H7 (cell line): Measurements from ENCODE around the gene LHB. TPM values are rescaled to one million over a fixed set of nuclear protein-coding genes. Genes with fewer than 3 reads are reported as not detected.
"Not testable (repeated sequence)": the region's sequence is repeated elsewhere in the genome, so short reads cannot be mapped to it uniquely, and the experiment has no call there.

Experiments
- DNase-seq: peaks from one replicate; pipeline ENCODE4 v3.0.0; 2012
- H3K27me3 ChIP-seq: 2 replicates; pipeline ENCODE4 v1.6.0; 2011; ENCODE audit warnings: mild to moderate bottlenecking, low read length; ENCODE audit not compliant: control insufficient read depth, insufficient read depth
- H3K36me3 ChIP-seq: replicated peaks from 2 replicates; pipeline ENCODE4 v1.5.1; 2011; ENCODE audit warnings: low read length; ENCODE audit not compliant: control insufficient read depth, insufficient read depth
- H3K4me3 ChIP-seq: 2 replicates; pipeline ENCODE4 v1.5.1; 2011; ENCODE audit warnings: low read depth, mild to moderate bottlenecking, control low read depth, low read length, moderate library complexity; ENCODE audit not compliant: insufficient read depth
- total RNA-seq: library from RNA; depleted of rRNA; stranded (reverse); fragments of >200 nt; shearing (Covaris generic); gene quantifications from 2 replicates; pipeline ENCODE4 v1.2.3, GENCODE V29; 2014

The LHB gene
- total RNA-seq, 1 experiment from 2014 or later, result not detected

DNA sequence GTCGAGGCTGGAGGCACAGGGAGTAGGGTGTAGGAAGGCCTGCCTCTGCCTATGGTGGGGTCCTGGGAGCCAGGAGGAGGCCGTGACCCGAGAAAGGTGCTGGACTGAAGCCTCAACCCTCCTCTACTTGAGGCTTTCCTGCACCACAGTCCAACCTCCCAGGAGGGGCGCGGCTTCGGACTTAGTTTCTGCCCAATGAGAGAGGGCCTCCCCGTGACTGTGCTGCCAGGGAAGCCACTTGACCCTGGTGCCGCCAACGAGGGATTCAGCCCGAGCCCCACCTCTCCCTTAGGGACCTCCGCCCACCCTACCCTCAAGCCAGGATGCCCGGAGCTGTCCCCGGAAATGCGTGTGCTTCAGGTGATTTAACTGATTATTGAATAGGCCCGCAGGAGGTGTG lies 7.3 kb upstream of the LHB start, which contains the start of gene CGB3:
TSS of gene CGB3 (minus strand) at position 101 of the 400 bp plus-strand sequence. CDS start 362 bp downstream, outside the sequence.
- H3K4me3 ChIP-seq, DNase-seq: not testable (repeated sequence)
- H3K27me3 ChIP-seq, result peaks cover 12% of the 10 kb centered on the region

DNA sequence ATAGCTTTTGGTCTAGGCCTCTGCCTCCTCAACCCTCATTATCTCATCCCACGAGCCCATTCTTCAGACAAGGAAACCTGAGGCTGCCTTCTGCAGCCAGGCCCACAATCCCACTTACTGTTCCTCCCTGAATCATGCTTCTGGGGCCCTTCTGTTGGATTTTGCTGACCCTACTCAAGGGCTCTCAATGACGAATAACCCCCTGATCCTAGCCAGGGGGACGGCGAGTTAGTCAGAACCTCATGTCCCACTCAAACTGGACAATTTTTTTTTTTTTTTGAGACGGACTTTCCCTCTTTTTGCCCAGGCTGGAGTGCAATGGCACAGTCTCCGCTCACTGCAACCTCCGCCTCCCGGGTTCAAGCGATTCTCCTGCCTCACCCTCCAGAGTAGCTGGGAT lies 5.2 kb upstream of the LHB start:
- H3K27me3 ChIP-seq, result peaks cover 30% of the 10 kb centered on the region
- H3K36me3 ChIP-seq, result no peaks in the 10 kb centered on the region
- H3K4me3 ChIP-seq, result no peak overlapping the region
- DNase-seq, result no peak

More for the DNA sequence above, 7.3 kb upstream of the LHB start, which contains the start of gene CGB3:
- H3K36me3 ChIP-seq, result not testable (repeated sequence)

DNA sequence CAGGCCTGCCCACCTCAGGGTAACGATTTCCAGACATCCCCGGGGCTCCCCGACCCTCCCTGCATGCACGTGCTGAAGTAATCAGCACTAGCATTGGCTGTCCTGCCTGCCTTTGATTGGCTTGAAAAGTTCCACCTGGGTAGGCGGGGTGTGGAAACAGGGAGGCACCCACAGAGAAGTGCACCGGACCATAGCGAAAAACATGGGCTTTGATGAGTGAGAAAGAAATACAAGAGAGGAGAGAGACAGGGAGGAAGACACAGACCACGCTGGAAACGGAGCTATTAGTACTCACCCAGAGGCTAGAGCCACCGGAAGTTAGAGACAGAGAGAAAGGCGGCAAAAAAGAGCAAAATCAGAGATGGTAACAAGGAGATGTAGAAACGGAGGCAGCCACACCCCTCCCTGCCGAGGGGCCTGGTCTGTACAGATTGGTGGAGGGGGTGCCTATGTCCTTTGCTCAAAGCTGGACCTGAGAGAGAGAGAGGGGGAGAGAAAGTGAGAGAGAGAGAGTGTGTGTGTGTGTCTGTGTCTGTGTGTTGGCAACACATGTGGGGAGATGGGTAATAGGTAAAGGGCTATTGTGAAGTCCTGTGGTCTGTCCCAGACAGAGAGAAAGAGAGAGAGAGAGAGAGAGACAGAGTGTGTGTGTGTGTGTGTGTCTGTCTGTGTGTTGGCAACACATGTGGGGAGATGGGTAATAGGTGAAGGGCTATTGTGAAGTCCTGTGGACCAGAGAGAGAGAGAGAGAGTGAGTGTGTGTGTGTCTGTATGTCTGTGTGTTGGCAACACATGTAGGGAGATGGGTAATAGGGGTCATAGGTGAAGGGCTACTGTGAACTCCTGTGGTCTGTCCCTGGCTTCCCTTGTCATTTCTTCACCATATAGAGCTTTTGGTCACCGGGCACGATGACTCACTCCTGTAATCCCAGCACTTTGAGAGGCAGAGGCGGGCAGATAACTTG lies 4.3 kb upstream of the LHB start:
- no peak overlapping the region for H3K4me3 ChIP-seq
- peak; percentile 74 for DNase-seq
- peaks cover 30% of the 10 kb centered on the region for H3K27me3 ChIP-seq
- H3K36me3 ChIP-seq, result peaks cover under 1% of the 10 kb centered on the region; the same call in 1 of the 2 replicates

DNA sequence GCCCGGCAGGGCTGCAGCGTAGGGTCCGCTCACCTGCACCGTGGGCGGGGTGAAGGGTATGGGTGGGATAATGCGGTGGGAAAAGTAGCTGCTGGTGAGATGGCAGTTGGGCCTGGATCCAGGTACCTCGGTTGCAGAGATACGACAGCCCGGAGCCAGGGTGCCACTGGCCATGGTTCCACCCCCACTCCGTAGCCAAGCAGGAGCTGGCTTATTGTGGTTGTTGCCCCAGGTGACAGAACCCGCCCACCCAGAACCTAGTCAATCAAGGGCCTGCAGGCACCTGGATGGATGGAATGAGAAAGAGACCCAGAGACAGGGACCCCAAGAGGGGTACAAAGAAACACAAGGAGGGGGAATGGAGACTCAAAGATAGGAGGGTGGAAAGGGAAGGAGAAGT lies 3.5 kb upstream of the LHB start:
- no peak overlapping the region for H3K4me3 ChIP-seq
- peak; percentile 81 for DNase-seq
- H3K36me3 ChIP-seq, result peaks cover 4% of the 10 kb centered on the region
- peaks cover 30% of the 10 kb centered on the region for H3K27me3 ChIP-seq

DNA sequence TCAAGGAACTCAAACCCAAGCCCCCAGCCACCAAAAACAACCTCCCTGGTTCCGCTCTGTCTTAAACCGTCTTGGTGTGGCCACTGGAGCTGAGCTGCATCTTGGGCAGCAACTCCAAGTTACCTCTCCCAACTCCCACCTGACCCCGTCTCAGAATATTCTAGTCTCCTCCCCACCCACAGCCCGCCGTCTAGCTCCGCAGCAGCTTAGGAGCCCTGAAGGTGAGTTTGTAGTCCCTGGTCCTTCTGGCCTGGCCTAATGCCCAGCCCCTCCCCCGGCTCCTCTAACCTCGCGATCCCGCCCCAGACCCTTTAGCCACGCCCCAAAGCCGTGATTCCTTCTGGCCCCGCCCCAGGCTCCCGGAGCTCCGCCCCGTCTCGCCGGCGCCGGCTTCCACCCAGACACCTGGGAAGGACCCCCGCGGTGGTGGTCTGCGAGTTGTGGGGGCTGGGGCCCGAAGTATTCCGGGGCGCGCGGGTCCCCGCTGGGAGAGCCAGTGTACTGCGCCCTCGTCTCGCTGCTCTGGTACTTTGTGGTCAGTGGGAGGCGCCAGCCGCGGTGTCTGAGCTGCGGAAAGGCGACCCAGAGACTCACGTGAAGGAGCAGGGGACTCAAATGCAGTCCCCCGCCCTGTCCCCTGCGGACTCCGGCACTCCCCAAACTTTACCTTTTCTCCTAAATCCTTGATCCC lies 2.5 kb upstream of the LHB start:
- DNase-seq, result peak; percentile 97
- Histone ChIP-seq H3K36me3 (peaks cover 8% of the 10 kb centered on the region), H3K4me3 (peak overlapping the region; percentile 57), H3K27me3 (peaks cover 30% of the 10 kb centered on the region)

DNA sequence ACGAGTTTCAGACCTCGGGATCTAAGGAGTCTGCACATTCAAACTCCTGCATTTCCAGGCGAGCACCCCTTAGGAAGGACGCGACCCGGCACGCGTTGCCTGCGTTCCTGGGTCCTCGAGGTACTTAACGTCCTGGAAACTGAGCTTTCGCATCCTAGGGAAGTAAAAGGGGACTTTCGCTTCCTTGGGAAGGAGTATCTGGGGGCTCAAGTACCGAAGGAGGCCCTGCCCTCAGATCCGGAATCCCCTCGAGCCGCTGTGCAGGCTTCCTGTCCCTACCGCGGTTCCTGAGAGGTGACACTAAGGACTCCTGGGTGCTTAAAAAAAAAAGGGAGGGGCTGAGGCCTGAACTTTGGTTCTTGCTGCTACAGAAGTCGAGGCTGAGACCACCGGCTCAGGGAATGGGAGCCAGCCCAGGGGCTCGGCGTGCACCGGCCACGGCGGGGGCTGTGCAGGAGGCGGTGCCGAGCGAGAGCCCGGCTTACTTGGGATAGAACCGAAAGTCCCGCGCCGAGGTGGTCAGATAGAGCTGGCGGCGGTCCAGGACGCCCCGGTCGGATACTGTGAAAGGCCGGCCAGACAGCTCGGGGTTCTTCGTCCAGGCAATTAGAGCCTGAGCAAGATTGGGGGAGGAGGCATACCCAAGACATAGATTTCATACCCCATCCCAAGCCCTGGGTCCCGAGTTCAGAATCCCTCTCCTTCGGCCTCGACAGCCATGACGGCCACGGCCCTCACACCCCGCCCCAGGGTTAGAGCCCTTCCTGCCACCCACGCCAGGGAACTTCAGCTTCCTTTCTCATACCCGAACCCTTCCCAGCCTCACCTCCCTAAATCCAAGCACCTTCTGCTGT lies 1.7 kb upstream of the LHB start:
- Histone ChIP-seq H3K36me3 (peaks cover 14% of the 10 kb centered on the region), H3K27me3 (peaks cover 30% of the 10 kb centered on the region), H3K4me3 (peak overlapping the region; percentile 45)
- peak; percentile 38 for DNase-seq

DNA sequence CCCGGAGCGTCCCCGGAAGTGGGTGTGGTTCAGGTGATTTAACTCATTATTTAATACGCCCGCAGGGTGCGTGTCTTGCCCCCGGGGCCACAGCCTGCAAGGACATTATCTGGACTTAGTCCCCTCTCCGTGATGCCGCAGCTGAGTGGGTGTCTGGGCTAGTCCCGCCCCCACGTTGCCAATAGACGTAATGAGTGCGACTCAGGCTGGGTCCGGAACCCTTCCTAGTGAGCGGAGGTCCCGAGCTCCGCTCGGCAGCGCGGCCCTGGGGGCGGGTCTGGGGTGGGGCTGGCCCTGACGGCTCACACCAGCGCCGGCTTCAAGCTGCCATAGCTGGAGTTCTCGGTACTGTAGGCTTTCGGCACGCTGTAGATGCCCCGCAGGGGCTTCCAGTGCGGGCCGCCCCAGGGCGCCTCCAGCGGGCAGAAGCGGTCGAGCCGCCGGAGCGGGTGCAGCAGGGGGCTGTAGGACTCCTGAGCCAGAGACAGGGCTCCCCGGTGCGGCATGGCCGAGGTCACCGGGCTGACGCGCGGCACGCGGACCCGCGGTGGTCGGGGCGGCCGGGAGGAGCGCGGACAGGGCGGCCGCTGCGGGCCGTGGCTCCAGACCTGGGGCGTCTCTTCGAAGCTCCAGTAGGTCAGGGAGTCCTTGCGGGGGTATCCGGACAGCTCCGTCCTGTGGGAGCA lies 918 bp upstream of the LHB start:
- DNase-seq, result peak; percentile 89
- Histone ChIP-seq H3K27me3 (peaks cover 30% of the 10 kb centered on the region), H3K36me3 (peaks cover 14% of the 10 kb centered on the region)

DNA sequence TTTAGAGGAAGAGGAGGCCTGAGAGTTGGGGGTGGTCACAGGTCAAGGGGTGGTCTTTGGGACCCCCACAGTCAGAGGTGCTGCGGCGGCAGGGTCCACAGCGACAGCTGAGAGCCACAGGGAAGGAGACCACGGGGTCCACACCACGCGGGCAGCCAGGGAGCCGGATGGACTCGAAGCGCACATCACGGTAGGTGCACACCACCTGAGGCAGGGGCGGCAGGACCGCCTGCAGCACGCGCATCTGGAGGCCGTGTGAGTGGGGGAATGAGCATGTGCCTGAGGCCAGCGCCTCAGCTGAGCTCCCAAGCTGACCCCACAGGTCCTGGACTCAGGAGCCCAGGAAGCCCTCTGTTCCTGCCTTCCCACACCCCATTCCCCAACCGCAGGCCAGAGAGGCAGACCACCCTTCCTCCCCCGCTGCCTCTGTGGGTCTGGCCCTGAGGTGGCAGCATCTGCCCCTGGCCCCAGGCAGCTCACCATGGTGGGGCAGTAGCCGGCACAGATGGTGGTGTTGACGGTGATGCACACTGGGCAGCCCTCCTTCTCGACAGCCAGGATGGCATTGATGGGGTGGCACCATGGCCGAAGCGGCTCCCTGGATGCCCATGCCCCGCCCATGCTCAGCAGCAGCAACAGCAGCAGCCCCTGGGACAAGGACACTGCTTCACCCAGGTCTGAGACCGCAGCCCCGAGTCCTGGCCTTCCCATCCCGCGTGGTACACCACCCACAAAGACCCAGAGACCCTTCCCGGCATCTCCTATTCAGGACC lies 638 bp downstream of the LHB start:
- peak; percentile 39 for DNase-seq
- Histone ChIP-seq H3K27me3 (peaks cover 26% of the 10 kb centered on the region), H3K36me3 (peaks cover 21% of the 10 kb centered on the region), H3K4me3 (no peak overlapping the region)

More for the DNA sequence above, 918 bp upstream of the LHB start:
- H3K4me3 ChIP-seq, result peak overlapping the region; percentile 45

DNA sequence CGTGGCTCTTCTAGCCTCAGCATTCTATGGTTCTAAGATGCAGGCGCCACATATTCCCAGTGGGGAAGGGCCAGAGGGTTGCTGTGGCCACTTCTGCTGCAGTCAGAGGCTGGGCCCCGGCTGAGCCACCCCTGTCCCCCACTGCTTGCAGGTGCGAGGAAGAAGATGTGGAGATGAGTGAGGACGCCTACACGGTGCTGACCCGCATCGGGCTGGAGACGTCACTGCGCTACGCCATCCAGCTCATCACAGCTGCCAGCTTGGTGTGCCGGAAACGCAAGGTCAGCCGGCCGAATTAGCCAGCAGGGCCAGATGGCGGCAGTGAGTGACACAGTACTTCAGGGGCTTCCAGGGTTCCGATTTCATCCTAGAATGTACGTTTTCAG lies 2.0 kb downstream of the LHB start:
- H3K4me3 ChIP-seq, result no peak overlapping the region
- no peak for DNase-seq
- H3K27me3 ChIP-seq, result peaks cover 18% of the 10 kb centered on the region
- H3K36me3 ChIP-seq, result peaks cover 27% of the 10 kb centered on the region

DNA sequence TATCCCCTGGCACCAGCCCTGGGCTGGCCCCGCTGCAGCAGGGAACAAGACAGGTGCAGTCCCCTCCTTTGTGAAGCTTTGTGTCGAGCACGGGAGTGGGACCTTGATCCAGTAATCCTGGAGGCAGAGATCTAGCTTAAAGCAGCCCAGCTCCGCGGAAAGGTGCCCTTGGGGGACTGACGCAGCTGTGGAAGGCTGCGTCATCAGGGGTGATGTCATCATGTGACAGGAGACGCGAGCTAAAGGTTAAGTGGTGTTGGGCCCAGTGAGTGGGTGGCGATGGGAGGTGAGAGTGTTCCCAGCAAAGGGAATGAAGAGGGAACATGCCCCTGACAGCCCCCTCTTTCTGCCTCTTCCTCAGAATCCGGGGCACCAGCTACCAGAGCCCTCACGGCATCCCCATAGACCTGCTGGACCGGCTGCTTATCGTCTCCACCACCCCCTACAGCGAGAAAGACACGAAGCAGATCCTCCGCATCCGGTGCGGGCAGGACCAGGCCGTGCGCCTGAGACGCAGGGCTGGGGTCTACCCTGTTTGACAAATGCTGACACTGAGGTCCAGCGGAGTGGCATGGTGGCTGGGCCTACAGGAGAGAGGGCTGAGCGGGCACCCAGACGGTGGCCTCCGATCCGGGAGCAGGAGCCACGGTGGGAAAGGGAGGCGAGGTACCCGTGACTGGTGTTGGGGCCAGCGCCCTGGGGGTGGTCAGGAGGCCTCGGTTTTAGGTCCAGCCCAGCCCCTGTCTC lies 2.6 kb downstream of the LHB start:
- peaks cover 30% of the 10 kb centered on the region for H3K36me3 ChIP-seq
- H3K4me3 ChIP-seq, result no peak overlapping the region
- no peak for DNase-seq
- peaks cover 18% of the 10 kb centered on the region for H3K27me3 ChIP-seq

DNA sequence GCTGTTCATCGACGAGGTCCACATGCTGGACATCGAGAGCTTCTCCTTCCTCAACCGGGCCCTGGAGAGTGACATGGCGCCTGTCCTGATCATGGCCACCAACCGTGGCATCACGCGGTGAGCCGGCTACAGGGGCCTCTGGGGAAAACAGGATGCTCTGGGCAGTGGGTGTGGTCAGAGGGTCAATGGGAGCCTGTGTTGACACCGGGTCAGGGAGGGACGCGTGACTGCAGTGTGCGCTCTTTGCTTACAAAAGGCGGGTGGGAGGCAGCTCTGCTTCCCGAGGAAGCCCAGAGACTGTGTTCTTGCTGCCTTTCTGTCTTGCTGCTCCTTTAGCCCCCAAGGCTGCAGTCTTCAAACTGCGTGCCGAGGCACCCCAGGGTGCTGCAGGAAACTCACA lies 5.7 kb downstream of the LHB start:
- no peak overlapping the region for H3K4me3 ChIP-seq
- no peaks in the 10 kb centered on the region for H3K27me3 ChIP-seq
- peaks cover 39% of the 10 kb centered on the region for H3K36me3 ChIP-seq
- peak; percentile 36 for DNase-seq

DNA sequence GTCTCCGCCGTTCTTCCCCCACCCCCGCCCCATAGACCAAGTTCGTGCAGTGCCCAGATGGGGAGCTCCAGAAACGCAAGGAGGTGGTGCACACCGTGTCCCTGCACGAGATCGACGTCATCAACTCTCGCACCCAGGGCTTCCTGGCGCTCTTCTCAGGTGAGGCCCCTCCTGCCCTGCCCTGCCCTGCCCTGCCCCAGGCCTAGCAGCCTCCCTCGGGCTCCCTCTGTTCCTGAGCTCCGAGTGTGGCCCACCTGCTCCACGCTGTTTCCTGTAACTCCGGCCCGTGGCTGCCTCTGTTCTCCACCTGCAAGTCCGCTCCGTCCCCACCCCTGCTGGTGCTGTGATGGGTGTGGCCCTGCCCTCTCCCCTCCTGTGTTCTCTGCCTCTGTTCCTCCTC lies 6.4 kb downstream of the LHB start:
- H3K4me3 ChIP-seq, result no peak overlapping the region
- no peak for DNase-seq
- peaks cover 39% of the 10 kb centered on the region for H3K36me3 ChIP-seq
- no peaks in the 10 kb centered on the region for H3K27me3 ChIP-seq

DNA sequence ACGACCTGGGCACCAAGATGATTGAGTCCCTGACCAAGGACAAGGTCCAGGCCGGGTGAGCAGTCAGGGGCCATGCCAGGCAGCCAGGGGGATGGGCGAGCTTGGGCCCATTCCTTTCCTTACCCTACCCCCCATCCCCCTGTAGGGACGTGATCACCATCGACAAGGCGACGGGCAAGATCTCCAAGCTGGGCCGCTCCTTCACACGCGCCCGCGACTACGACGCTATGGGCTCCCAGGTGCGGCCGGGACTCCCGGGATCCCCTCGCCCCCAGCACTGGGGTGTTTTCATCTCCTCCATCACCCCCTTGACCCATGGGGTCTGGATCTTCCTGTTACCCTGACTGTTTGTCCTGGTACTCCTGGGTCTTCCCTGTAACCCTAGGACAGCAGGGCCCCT lies 7.1 kb downstream of the LHB start:
- DNase-seq, result peak; percentile 62
- no peaks in the 10 kb centered on the region for H3K27me3 ChIP-seq
- no peak overlapping the region for H3K4me3 ChIP-seq
- peaks cover 41% of the 10 kb centered on the region for H3K36me3 ChIP-seq
